Testis (tissue), 2 donors: ENCODE measurements around the gene NANS.

Source experiments
- POLR2A ChIP-seq: fragments of 450-650 bp; IDR thresholded peaks from one replicate; pipeline ENCODE4 v1.6.1; 2017; ENCODE audit warnings: antibody characterized with exemption, mild to moderate bottlenecking, moderate library complexity
- TF ChIP-seq, protein P1 (sequence below), 3 experiments: fragments of 450-650 bp in 2 of 3; fragments of 200-600 bp in 1 of 3; sonication (generic) in 1 of 3; IDR thresholded peaks; one replicate each; pipeline ENCODE4 v1.5.1; 2016 to 2019; ENCODE audit warnings: antibody characterized with exemption in 3 of 3, mild to moderate bottlenecking in 2 of 3, moderate library complexity in 1 of 3

DNA sequence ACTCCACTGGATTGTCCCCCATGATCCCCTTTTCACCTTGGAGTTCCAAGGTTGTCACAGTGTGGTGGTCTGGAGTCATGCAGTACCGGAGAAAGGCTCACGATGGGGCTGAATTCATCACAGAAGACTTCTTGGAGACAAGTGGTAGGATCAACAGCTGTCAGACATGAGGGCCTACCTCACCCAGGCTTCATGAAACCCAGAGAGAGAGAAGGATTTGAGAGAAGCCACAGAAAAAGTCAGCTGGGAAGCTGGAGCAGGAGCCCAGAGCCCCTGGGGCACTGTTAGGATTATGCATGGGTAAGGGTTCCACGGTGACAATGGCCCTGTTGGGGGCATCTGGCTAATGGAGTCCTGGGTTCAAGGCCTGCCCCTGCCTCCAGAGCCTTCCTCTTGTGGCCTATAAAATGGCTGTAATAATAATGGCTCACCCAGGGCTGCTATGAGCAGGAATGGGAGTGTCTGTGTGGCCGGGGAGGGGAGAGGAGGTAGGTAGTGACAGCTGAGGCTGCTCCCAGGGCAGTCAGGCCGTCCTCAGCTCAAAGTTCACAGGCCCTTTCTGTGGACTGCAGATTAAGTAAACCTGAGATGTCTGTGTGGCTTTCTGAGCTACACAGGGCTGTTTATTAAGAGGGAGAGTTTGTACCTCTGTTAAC, 61.6 kb downstream of the NANS start:
- no peak for TF ChIP-seq POLR2A
- TF ChIP-seq, protein P1, sequence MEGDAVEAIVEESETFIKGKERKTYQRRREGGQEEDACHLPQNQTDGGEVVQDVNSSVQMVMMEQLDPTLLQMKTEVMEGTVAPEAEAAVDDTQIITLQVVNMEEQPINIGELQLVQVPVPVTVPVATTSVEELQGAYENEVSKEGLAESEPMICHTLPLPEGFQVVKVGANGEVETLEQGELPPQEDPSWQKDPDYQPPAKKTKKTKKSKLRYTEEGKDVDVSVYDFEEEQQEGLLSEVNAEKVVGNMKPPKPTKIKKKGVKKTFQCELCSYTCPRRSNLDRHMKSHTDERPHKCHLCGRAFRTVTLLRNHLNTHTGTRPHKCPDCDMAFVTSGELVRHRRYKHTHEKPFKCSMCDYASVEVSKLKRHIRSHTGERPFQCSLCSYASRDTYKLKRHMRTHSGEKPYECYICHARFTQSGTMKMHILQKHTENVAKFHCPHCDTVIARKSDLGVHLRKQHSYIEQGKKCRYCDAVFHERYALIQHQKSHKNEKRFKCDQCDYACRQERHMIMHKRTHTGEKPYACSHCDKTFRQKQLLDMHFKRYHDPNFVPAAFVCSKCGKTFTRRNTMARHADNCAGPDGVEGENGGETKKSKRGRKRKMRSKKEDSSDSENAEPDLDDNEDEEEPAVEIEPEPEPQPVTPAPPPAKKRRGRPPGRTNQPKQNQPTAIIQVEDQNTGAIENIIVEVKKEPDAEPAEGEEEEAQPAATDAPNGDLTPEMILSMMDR (IDR thresholded peaks at IDR 0.05), result peak in 1 of 3 experiments; percentile 13
